Lower leg skin (tissue), 4 donors: ENCODE data around the gene SLC3A2. TPM values are rescaled to one million over a fixed set of nuclear protein-coding genes. Genes with fewer than 3 reads are reported as not detected.
A peak's percentile ranks its signal among the peaks of the same experiment; 100 is the strongest.

Source experiments
- DNase-seq, 2 donors: peaks; one replicate each; pipeline ENCODE4 v3.0.0-alpha.2; 2019; ENCODE audit warnings: low spot score in 2 of 2
- H3K4me3 ChIP-seq: fragments of 200-600 bp; sonication (generic); 2 replicates; pipeline ENCODE4 v1.5.1; 2017; ENCODE audit warnings: mild to moderate bottlenecking, low read depth; ENCODE audit not compliant: poor library complexity, severe bottlenecking
- CTCF ChIP-seq, 3 donors: fragments of 450-650 bp; IDR thresholded peaks; one replicate each; pipeline ENCODE4 v1.5.1; 2016; ENCODE audit warnings: antibody characterized with exemption in 3 of 3, mild to moderate bottlenecking in 3 of 3, moderate library complexity in 2 of 3
- POLR2A ChIP-seq, 2 donors: fragments of 450-650 bp; IDR thresholded peaks; one replicate each; pipeline ENCODE4 v1.6.1; 2016 to 2017; ENCODE audit warnings: antibody characterized with exemption in 2 of 2, mild to moderate bottlenecking in 1 of 2, moderate library complexity in 1 of 2
- WGBS, 2 donors: methylation state at CpG; one replicate each; pipeline ENCODE4 v1.1.5; 2018; 5-methylcytosine and 5-hydroxymethylcytosine counted together
- intact Hi-C: fragments of 100-400 bp; cut with DNase I; formaldehyde crosslinking; loops from one replicate; pipeline ENCODE4 v1.15.0; 2023; ENCODE audit warnings: low total_unique reads
- total RNA-seq, 4 donors: library from RNA; depleted of rRNA; stranded (reverse); fragments of >200 nt; gene quantifications; one replicate each; pipeline ENCODE4 v1.1.0, GENCODE V29; 2016

The SLC3A2 gene
- total RNA-seq, result 100 to 1,000 TPM; 175 to 190 (median 187) TPM

- intact Hi-C loops, result no loop called here
- WGBS, 2 donors, result 0 to 1% methylated on average over 38 to 52 of the region's 69 CpGs
- no peak for TF ChIP-seq CTCF (IDR thresholded peaks at IDR 0.05)
- TF ChIP-seq POLR2A (IDR thresholded peaks at IDR 0.05), result peak in 1 of 2 donors; percentile 97
- DNase-seq, result peak; percentile 84 to 98
- H3K4me3 ChIP-seq, result peak within 1 kb of the TSS; percentile 96
These were observed at the start of gene SLC3A2 for GRCh38 chr11:62880803-62881578. TSS of gene SLC3A2 (plus strand) at chr11:62880896. CDS start at chr11:62881024, 128 bp downstream.

GRCh38 chr11:62830904-62831519, 49.7 kb upstream of the SLC3A2 start:
- no peak for DNase-seq
- TF ChIP-seq CTCF (IDR thresholded peaks at IDR 0.05), result no peak
- TF ChIP-seq POLR2A (IDR thresholded peaks at IDR 0.05), result no peak
- 0% methylated on average over 33 of the region's 33 CpGs for WGBS, 2 donors
- H3K4me3 ChIP-seq, result peak overlapping the region; percentile 88
- intact Hi-C loops, result no loop called here

- TF ChIP-seq CTCF (IDR thresholded peaks at IDR 0.05) (no peak), POLR2A (IDR thresholded peaks at IDR 0.05) (peak in 1 of 2 donors; percentile 50)
- peak within 1 kb of the TSS; percentile 88 for H3K4me3 ChIP-seq
- WGBS, 2 donors, result 0% methylated on average over 49 to 61 of the region's 65 CpGs
- intact Hi-C loops, result no loop called here
- peak; percentile 100 for DNase-seq
These were observed 49.0 kb upstream of the SLC3A2 start, which contains the start of gene STX5 for GRCh38 chr11:62831520-62832335. TSS of gene STX5 (minus strand) at chr11:62832051. CDS start at chr11:62831243, 808 bp downstream.

GRCh38 chr11:62832336-62833234, 48.1 kb upstream of the SLC3A2 start, which contains the start of gene TEX54:
TSS of gene TEX54 (minus strand) at chr11:62832841.
- 6 to 7% methylated on average over 40 of the region's 40 CpGs for WGBS, 2 donors
- H3K4me3 ChIP-seq, result peak within 1 kb of the TSS; percentile 88
- intact Hi-C loops, result no loop called here
- DNase-seq, result peak; percentile 34 to 92
- TF ChIP-seq CTCF (IDR thresholded peaks at IDR 0.05), result no peak
- TF ChIP-seq POLR2A (IDR thresholded peaks at IDR 0.05), result no peak

GRCh38 chr11:62835336-62835735, 45.4 kb upstream of the SLC3A2 start:
- H3K4me3 ChIP-seq, result no peak overlapping the region
- DNase-seq, result no peak
- intact Hi-C loops, result no loop called here
- TF ChIP-seq CTCF (IDR thresholded peaks at IDR 0.05), result no peak
- no peak for TF ChIP-seq POLR2A (IDR thresholded peaks at IDR 0.05)
- 81 to 89% methylated on average over 8 of the region's 8 CpGs for WGBS, 2 donors
